WTC11 (cell line): ENCODE results near the gene SGTA. TPM values are rescaled to one million over a fixed set of nuclear protein-coding genes. Genes with fewer than 3 reads are reported as not detected.

Experiments used
- ATAC-seq: fragments of 200-7000 bp; cut with Tn5 transposase; 2 replicates; pipeline ENCODE4 v1.10.0; 2021; ENCODE audit warnings: mild to moderate bottlenecking, moderate library complexity
- CTCF ChIA-PET: fragments of 300-600 bp; sonication (Branson Sonifier 250); formaldehyde crosslinking; loops from one replicate; lab custom pipeline; 2021; ENCODE audit warnings: antibody characterized with exemption; lab: Charles Lee
- POLR2A ChIA-PET: fragments of 350-600 bp; sonication (Branson Sonifier 250); formaldehyde crosslinking; loops from one replicate; lab custom pipeline; 2021; ENCODE audit warnings: antibody characterized with exemption; lab: Charles Lee
- DNase-seq: peaks from one replicate; pipeline ENCODE4 v3.0.0; 2021; ENCODE audit warnings: low spot score
- H3K27ac Mint-ChIP-seq: 2 replicates; pipeline ENCODE4 v1.8.0; 2021; ENCODE audit warnings: mixed read lengths
- H3K27me3 Mint-ChIP-seq: 2 replicates; pipeline ENCODE4 v1.8.0; 2021; ENCODE audit warnings: low read depth, mild to moderate bottlenecking, moderate library complexity, mixed read lengths
- H3K36me3 Mint-ChIP-seq: 2 replicates; pipeline ENCODE4 v1.8.0; 2021; ENCODE audit warnings: mixed read lengths
- H3K4me1 Mint-ChIP-seq: 2 replicates; pipeline ENCODE4 v1.8.0; 2022; ENCODE audit warnings: mixed read lengths
- H3K4me3 Mint-ChIP-seq: 2 replicates; pipeline ENCODE4 v1.8.0; 2021; ENCODE audit warnings: mild to moderate bottlenecking, moderate library complexity, mixed read lengths
- H3K9me3 Mint-ChIP-seq: 2 replicates; pipeline ENCODE4 v1.8.0; 2021; ENCODE audit warnings: mixed read lengths
- ATF1 ChIP-seq: sonication (generic); formaldehyde crosslinking; IDR thresholded peaks from 2 replicates; pipeline ENCODE4 v1.8.1; 2023; ENCODE audit warnings: mild to moderate bottlenecking, moderate library complexity, missing genetic modification reagents
- CREB1 ChIP-seq: sonication (generic); formaldehyde crosslinking; IDR thresholded peaks from 2 replicates; pipeline ENCODE4 v1.8.0; 2023; ENCODE audit warnings: mild to moderate bottlenecking, missing genetic modification reagents
- CREM ChIP-seq: sonication (generic); formaldehyde crosslinking; IDR thresholded peaks from 2 replicates; pipeline ENCODE4 v1.8.1; 2022; ENCODE audit warnings: mild to moderate bottlenecking, missing genetic modification reagents, moderate library complexity
- GABPB1 ChIP-seq: sonication (generic); formaldehyde crosslinking; IDR thresholded peaks from 2 replicates; pipeline ENCODE4 v1.8.1; 2023; ENCODE audit warnings: mild to moderate bottlenecking, missing genetic modification reagents
- GTF2I ChIP-seq: fragments of 250-450 bp; sonication (Bioruptor Pico); conservative IDR thresholded peaks from 2 replicates; pipeline ENCODE4 v1.4.0; 2021; ENCODE audit warnings: mild to moderate bottlenecking
- HMGA2 ChIP-seq: fragments of 250-450 bp; sonication (Bioruptor Pico); IDR thresholded peaks from 2 replicates; pipeline ENCODE4 v1.4.0; 2021; ENCODE audit warnings: mild to moderate bottlenecking, moderate library complexity
- IRF2 ChIP-seq: sonication (generic); formaldehyde crosslinking; IDR thresholded peaks from 2 replicates; pipeline ENCODE4 v1.8.0; 2022; ENCODE audit warnings: low read depth, missing genetic modification reagents, borderline replicate concordance
- JAZF1 ChIP-seq: fragments of 250-450 bp; sonication (Bioruptor Pico); IDR thresholded peaks from 2 replicates; pipeline ENCODE4 v1.9.0; 2021; ENCODE audit warnings: moderate library complexity, mild to moderate bottlenecking, inconsistent platforms
- KAT7 ChIP-seq: sonication (generic); formaldehyde crosslinking; IDR thresholded peaks from 2 replicates; pipeline ENCODE4 v1.8.1; 2023; ENCODE audit warnings: missing genetic modification reagents, mild to moderate bottlenecking, borderline replicate concordance
- MYBL2 ChIP-seq: sonication (generic); formaldehyde crosslinking; IDR thresholded peaks from 2 replicates; pipeline ENCODE4 v1.8.1; 2023; ENCODE audit warnings: mild to moderate bottlenecking, moderate library complexity, missing genetic modification reagents
- SMAD4 ChIP-seq: sonication (generic); formaldehyde crosslinking; IDR thresholded peaks from 2 replicates; pipeline ENCODE4 v1.8.0; 2022; ENCODE audit warnings: mild to moderate bottlenecking, missing genetic modification reagents
- SOX15 ChIP-seq: fragments of 250-450 bp; sonication (Bioruptor Pico); IDR thresholded peaks from 2 replicates; pipeline ENCODE4 v1.9.0; 2021; ENCODE audit warnings: mild to moderate bottlenecking
- TEAD4 ChIP-seq: sonication (generic); formaldehyde crosslinking; IDR thresholded peaks from 2 replicates; pipeline ENCODE4 v1.8.0; 2022; ENCODE audit warnings: mild to moderate bottlenecking, missing genetic modification reagents
- TP53 ChIP-seq: sonication (generic); formaldehyde crosslinking; IDR thresholded peaks from 2 replicates; pipeline ENCODE4 v1.8.1; 2023; ENCODE audit warnings: mild to moderate bottlenecking, missing genetic modification reagents
- ZNF423 ChIP-seq: fragments of 250-450 bp; sonication (Bioruptor Pico); IDR thresholded peaks from 2 replicates; pipeline ENCODE4 v2.1.2; 2022; ENCODE audit warnings: mild to moderate bottlenecking, moderate library complexity
- ZNF425 ChIP-seq: fragments of 250-450 bp; sonication (Bioruptor Pico); conservative IDR thresholded peaks from 2 replicates; pipeline ENCODE4 v1.9.0; 2021; ENCODE audit warnings: mild to moderate bottlenecking
- total RNA-seq: library from RNA; stranded (reverse); gene quantifications from 3 replicates; pipeline ENCODE4 v1.2.3, GENCODE V29; 2021
- TF ChIP-seq, protein P1 (sequence below): fragments of 250-450 bp; sonication (Bioruptor Pico); IDR thresholded peaks from 2 replicates; pipeline ENCODE4 v2.1.2; 2022; ENCODE audit warnings: mild to moderate bottlenecking, moderate library complexity
- TF ChIP-seq, protein P2 (sequence below): fragments of 250-450 bp; sonication (Bioruptor Pico); IDR thresholded peaks from 2 replicates; pipeline ENCODE4 v1.8.0; 2021; ENCODE audit warnings: mild to moderate bottlenecking
- TF ChIP-seq, protein P3 (sequence below): fragments of 250-450 bp; sonication (Bioruptor Pico); IDR thresholded peaks from 2 replicates; pipeline ENCODE4 v1.9.0; 2021; ENCODE audit warnings: mild to moderate bottlenecking

SGTA gene
- total RNA-seq, 1 experiment from 2014 or later, result 91.2 TPM

DNA sequence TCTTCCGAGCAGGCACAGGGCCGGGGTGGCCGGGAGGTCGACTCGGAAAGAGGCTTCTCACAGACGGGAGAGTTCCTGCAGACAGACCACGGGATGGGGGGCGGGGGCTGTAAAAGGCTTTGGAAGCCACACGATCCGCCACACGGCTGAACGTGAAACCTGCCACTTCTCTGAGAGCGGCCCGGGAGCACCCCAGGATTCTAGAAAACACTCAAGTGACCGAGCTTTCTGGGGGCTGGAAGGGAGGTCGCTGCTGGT, 27.7 kb downstream of the SGTA start (continued):
- no peak for TF ChIP-seq HMGA2
- TF ChIP-seq JAZF1 (CRISPR knock-in tag), result no peak
- TF ChIP-seq SOX15 (CRISPR knock-in tag), result no peak
- TF ChIP-seq, protein P1, sequence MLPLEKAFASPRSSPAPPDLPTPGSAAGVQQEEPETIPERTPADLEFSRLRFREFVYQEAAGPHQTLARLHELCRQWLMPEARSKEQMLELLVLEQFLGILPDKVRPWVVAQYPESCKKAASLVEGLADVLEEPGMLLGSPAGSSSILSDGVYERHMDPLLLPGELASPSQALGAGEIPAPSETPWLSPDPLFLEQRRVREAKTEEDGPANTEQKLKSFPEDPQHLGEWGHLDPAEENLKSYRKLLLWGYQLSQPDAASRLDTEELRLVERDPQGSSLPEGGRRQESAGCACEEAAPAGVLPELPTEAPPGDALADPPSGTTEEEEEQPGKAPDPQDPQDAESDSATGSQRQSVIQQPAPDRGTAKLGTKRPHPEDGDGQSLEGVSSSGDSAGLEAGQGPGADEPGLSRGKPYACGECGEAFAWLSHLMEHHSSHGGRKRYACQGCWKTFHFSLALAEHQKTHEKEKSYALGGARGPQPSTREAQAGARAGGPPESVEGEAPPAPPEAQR (CRISPR knock-in tag), result no peak

GRCh38 chr19:2754659-2755447, 28.2 kb downstream of the SGTA start:
- peaks cover 33% of the 10 kb centered on the region for H3K36me3 Mint-ChIP-seq

More at GRCh38 chr19:2754659-2755447, 28.2 kb downstream of the SGTA start:
- ChIA-PET POLR2A (no interaction called here), CTCF (no interaction called here)
- Mint-ChIP-seq H3K4me3 (no peak overlapping the region), H3K27me3 (no peaks in the 10 kb centered on the region), H3K9me3 (no peaks in the 10 kb centered on the region), H3K27ac (no peak overlapping the region), H3K4me1 (no peaks in the 10 kb centered on the region)
- DNase-seq (no peak), ATAC-seq (no peak)
- TF ChIP-seq, protein P2, sequence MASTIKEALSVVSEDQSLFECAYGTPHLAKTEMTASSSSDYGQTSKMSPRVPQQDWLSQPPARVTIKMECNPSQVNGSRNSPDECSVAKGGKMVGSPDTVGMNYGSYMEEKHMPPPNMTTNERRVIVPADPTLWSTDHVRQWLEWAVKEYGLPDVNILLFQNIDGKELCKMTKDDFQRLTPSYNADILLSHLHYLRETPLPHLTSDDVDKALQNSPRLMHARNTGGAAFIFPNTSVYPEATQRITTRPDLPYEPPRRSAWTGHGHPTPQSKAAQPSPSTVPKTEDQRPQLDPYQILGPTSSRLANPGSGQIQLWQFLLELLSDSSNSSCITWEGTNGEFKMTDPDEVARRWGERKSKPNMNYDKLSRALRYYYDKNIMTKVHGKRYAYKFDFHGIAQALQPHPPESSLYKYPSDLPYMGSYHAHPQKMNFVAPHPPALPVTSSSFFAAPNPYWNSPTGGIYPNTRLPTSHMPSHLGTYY (CRISPR knock-in tag), result no peak
- TF ChIP-seq IRF2 (no peak), ZNF425 (CRISPR knock-in tag) (no peak), ZNF423 (CRISPR knock-in tag) (no peak), MYBL2 (CRISPR knock-in tag) (no peak), ATF1 (CRISPR knock-in tag) (no peak), CREM (no peak), GTF2I (CRISPR knock-in tag) (no peak), KAT7 (CRISPR knock-in tag) (no peak), TP53 (CRISPR knock-in tag) (no peak), TEAD4 (no peak), SMAD4 (CRISPR knock-in tag) (no peak), JAZF1 (CRISPR knock-in tag) (no peak), GABPB1 (CRISPR knock-in tag) (no peak), CREB1 (CRISPR knock-in tag) (no peak)
- TF ChIP-seq, protein P1 (CRISPR knock-in tag), result no peak
- TF ChIP-seq, protein P3, sequence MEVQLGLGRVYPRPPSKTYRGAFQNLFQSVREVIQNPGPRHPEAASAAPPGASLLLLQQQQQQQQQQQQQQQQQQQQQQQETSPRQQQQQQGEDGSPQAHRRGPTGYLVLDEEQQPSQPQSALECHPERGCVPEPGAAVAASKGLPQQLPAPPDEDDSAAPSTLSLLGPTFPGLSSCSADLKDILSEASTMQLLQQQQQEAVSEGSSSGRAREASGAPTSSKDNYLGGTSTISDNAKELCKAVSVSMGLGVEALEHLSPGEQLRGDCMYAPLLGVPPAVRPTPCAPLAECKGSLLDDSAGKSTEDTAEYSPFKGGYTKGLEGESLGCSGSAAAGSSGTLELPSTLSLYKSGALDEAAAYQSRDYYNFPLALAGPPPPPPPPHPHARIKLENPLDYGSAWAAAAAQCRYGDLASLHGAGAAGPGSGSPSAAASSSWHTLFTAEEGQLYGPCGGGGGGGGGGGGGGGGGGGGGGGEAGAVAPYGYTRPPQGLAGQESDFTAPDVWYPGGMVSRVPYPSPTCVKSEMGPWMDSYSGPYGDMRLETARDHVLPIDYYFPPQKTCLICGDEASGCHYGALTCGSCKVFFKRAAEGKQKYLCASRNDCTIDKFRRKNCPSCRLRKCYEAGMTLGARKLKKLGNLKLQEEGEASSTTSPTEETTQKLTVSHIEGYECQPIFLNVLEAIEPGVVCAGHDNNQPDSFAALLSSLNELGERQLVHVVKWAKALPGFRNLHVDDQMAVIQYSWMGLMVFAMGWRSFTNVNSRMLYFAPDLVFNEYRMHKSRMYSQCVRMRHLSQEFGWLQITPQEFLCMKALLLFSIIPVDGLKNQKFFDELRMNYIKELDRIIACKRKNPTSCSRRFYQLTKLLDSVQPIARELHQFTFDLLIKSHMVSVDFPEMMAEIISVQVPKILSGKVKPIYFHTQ (CRISPR knock-in tag), result no peak
